Nephron progenitor cell (in vitro differentiated cells): Measurements from ENCODE around the gene MROH8.

Experiments used
- DNase-seq: peaks from one replicate; pipeline ENCODE4 v3.0.0; 2021
- H3K27ac Mint-ChIP-seq: 2 replicates; pipeline ENCODE4 v1.8.0; 2021; ENCODE audit warnings: mild to moderate bottlenecking, moderate library complexity, mixed read lengths
- H3K27me3 Mint-ChIP-seq: 2 replicates; pipeline ENCODE4 v1.8.0; 2021; ENCODE audit warnings: mild to moderate bottlenecking, low read depth, mixed read lengths; ENCODE audit not compliant: poor library complexity
- H3K36me3 Mint-ChIP-seq: 2 replicates; pipeline ENCODE4 v1.8.0; 2021; ENCODE audit warnings: low read depth, mixed read lengths
- H3K4me1 Mint-ChIP-seq: 2 replicates; pipeline ENCODE4 v1.8.0; 2021; ENCODE audit warnings: mixed read lengths
- H3K4me3 Mint-ChIP-seq: 2 replicates; pipeline ENCODE4 v1.8.0; 2021; ENCODE audit warnings: mild to moderate bottlenecking, moderate library complexity, mixed read lengths
- H3K9me3 Mint-ChIP-seq: 2 replicates; pipeline ENCODE4 v1.8.0; 2021; ENCODE audit warnings: mild to moderate bottlenecking, moderate library complexity, mixed read lengths
- CTCF ChIP-seq: fragments of 200-600 bp; sonication (generic); IDR thresholded peaks from 2 replicates; pipeline ENCODE4 v1.5.0; 2021; ENCODE audit warnings: antibody characterized with exemption

Gene MROH8

GRCh38 chr20:37194621-37195417 is 15.5 kb upstream of the MROH8 start:
- Mint-ChIP-seq H3K9me3 (no peaks in the 10 kb centered on the region), H3K27ac (peak overlapping the region; percentile 87), H3K27me3 (no peaks in the 10 kb centered on the region), H3K4me3 (no peak overlapping the region), H3K4me1 (peaks cover 43% of the 10 kb centered on the region), H3K36me3 (peaks cover 51% of the 10 kb centered on the region)
- TF ChIP-seq CTCF = no peak
- DNase-seq = no peak

GRCh38 chr20:37193821-37194220 is 14.5 kb upstream of the MROH8 start:
- H3K27ac Mint-ChIP-seq = peak overlapping the region; percentile 93
- peaks cover 43% of the 10 kb centered on the region for H3K4me1 Mint-ChIP-seq
- no peaks in the 10 kb centered on the region for H3K27me3 Mint-ChIP-seq
- TF ChIP-seq CTCF = no peak
- H3K9me3 Mint-ChIP-seq = no peaks in the 10 kb centered on the region
- no peak overlapping the region for H3K4me3 Mint-ChIP-seq
- no peak for DNase-seq
- peaks cover 53% of the 10 kb centered on the region for H3K36me3 Mint-ChIP-seq

GRCh38 chr20:37193226-37193625 is 13.9 kb upstream of the MROH8 start:
- Mint-ChIP-seq H3K27ac (peak overlapping the region; percentile 93), H3K4me1 (peaks cover 43% of the 10 kb centered on the region), H3K9me3 (no peaks in the 10 kb centered on the region), H3K36me3 (peaks cover 54% of the 10 kb centered on the region), H3K4me3 (no peak overlapping the region), H3K27me3 (no peaks in the 10 kb centered on the region)
- TF ChIP-seq CTCF = no peak
- DNase-seq = no peak

GRCh38 chr20:37192137-37192854 is 12.9 kb upstream of the MROH8 start:
- TF ChIP-seq CTCF = peak; percentile 88
- H3K27me3 Mint-ChIP-seq = no peaks in the 10 kb centered on the region
- H3K27ac Mint-ChIP-seq = peak overlapping the region; percentile 11

GRCh38 chr20:37190354-37191112 is 11.2 kb upstream of the MROH8 start:
- peaks cover 42% of the 10 kb centered on the region for H3K4me1 Mint-ChIP-seq
- no peak overlapping the region for H3K27ac Mint-ChIP-seq
- H3K9me3 Mint-ChIP-seq = no peaks in the 10 kb centered on the region
- no peak for DNase-seq
- H3K27me3 Mint-ChIP-seq = no peaks in the 10 kb centered on the region
- no peak overlapping the region for H3K4me3 Mint-ChIP-seq
- peaks cover 62% of the 10 kb centered on the region for H3K36me3 Mint-ChIP-seq
- TF ChIP-seq CTCF = no peak

More at GRCh38 chr20:37192137-37192854, 12.9 kb upstream of the MROH8 start:
- no peaks in the 10 kb centered on the region for H3K9me3 Mint-ChIP-seq
- H3K4me1 Mint-ChIP-seq = peaks cover 43% of the 10 kb centered on the region
- peak; percentile 77 for DNase-seq
- no peak overlapping the region for H3K4me3 Mint-ChIP-seq
- peaks cover 59% of the 10 kb centered on the region for H3K36me3 Mint-ChIP-seq
